HUES64 (cell line): ENCODE results near the gene CSHL1.
"Not testable (repeated sequence)": the region's sequence is repeated elsewhere in the genome, so short reads cannot be mapped to it uniquely, and the experiment has no call there.

Source experiments
- H3K27ac ChIP-seq: 2 replicates; pipeline ENCODE4 v1.7.0; 2013; ENCODE audit warnings: low read depth, low read length, inconsistent platforms
- H3K27me3 ChIP-seq: 2 replicates; pipeline ENCODE4 v1.6.1; 2013; ENCODE audit warnings: mild to moderate bottlenecking, low read length; ENCODE audit not compliant: insufficient read depth
- H3K36me3 ChIP-seq: 2 replicates; pipeline ENCODE4 v1.6.1; 2013; ENCODE audit warnings: mild to moderate bottlenecking, low read length; ENCODE audit not compliant: insufficient read depth
- H3K4me1 ChIP-seq: 2 replicates; pipeline ENCODE4 v1.6.1; 2013; ENCODE audit warnings: mild to moderate bottlenecking, low read length, moderate library complexity; ENCODE audit not compliant: insufficient read depth
- H3K4me3 ChIP-seq: 2 replicates; pipeline ENCODE4 v1.5.1; 2013; ENCODE audit warnings: mild to moderate bottlenecking, low read length, moderate library complexity
- H3K9ac ChIP-seq: 2 replicates; pipeline ENCODE4 v1.6.1; 2013; ENCODE audit warnings: mild to moderate bottlenecking, low read depth, low read length
- H3K9me3 ChIP-seq: 2 replicates; pipeline ENCODE4 v1.6.1; 2013; ENCODE audit warnings: low read depth, low read length; ENCODE audit not compliant: insufficient read depth
- WGBS: fragments of 150-250, 120-280 bp; methylation state at CpG from one replicate; pipeline ENCODE4 v1.1.7; 2013; ENCODE audit warnings: missing lambda C conversion rate; 5-methylcytosine and 5-hydroxymethylcytosine counted together

The CSHL1 gene

DNA sequence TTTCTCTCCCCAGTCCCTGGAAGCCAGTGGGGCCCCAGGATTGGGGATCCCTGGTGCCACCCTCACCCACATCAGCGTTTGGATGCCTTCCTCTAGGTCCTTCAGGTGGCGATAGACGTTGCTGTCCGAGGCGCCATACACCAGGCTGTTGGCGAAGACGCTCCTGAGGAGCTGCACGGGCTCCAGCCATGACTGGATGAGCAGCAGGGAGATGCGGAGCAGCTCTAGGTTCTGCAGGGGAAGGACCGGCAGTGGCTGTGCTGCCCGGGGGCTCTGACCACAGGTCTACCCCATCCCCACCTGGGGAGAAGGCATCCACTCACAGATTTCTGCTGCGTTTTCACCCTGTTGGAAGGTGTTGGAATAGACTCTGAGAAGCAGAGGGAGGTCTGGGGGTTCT, 30.4 kb downstream of the CSHL1 start:
- 92% methylated on average over 12 of the region's 12 CpGs for WGBS
- Histone ChIP-seq H3K27ac (no peak overlapping the region), H3K4me1 (peaks cover 5% of the 10 kb centered on the region; the same call in 1 of the 2 replicates)

DNA sequence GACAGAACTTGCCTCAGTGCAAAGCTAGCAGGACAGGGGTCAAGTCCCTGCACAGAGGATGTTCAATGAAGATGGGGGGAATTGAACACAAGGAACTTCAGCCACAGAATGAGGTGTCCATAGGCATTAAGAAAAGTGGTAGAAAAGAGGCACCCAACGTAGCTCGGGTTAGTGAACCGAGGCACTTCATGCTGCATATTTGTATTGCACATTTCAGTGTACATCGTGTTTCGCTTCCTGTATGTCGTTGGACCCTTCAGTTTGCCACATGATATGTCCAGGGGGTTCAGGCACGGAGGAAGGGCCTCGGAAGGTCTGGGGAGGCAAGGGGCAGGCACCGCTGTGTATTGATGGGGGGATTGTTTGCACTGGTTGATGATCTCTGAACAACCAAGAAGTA, 32.6 kb downstream of the CSHL1 start:
- H3K4me3 ChIP-seq, H3K27ac ChIP-seq, H3K36me3 ChIP-seq, H3K9me3 ChIP-seq, H3K27me3 ChIP-seq, H3K9ac ChIP-seq, H3K4me1 ChIP-seq: not testable (repeated sequence)
- 93% methylated on average over 9 of the region's 9 CpGs for WGBS

More for the DNA sequence above, 30.4 kb downstream of the CSHL1 start:
- Histone ChIP-seq H3K36me3 (no peaks in the 10 kb centered on the region), H3K9ac (no peak overlapping the region), H3K27me3 (no peaks in the 10 kb centered on the region), H3K9me3 (no peaks in the 10 kb centered on the region), H3K4me3 (no peak overlapping the region)

GRCh38 chr17:63874693-63875092, 36.4 kb downstream of the CSHL1 start:
- 90% methylated on average over 6 of the region's 6 CpGs for WGBS
- not testable (repeated sequence) for H3K4me3 ChIP-seq, H3K4me1 ChIP-seq, H3K36me3 ChIP-seq, H3K9ac ChIP-seq, H3K9me3 ChIP-seq, H3K27ac ChIP-seq, H3K27me3 ChIP-seq

DNA sequence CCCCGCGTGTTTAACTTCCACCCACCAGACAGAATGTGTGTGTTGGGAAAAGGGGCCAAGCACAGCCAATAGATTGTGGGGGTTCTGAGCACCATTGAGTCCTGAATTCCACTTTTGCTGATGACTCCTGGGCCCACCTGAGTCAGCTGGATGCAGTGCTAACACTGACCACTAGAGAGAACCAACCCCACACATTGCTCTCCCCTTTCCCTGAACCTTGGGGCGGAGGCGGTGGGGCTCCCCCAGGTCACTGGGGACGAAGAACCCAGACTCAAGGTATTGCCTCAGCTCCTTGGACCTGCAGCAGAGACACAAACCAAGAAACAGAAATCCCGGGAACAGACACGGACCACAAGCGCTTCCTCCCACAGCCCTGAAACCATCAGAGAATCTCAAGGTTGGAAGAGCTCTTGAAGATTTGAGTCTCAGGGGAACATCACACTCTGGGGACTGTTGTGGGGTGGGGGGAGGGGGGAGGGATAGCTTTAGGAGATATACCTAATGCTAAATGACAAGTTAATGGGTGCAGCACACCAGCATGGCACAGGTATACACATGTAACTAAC, 36.9 kb downstream of the CSHL1 start:
- 78% methylated on average over 6 of the region's 8 CpGs for WGBS
- not testable (repeated sequence) for H3K4me3 ChIP-seq, H3K9me3 ChIP-seq, H3K4me1 ChIP-seq, H3K36me3 ChIP-seq, H3K27me3 ChIP-seq, H3K27ac ChIP-seq, H3K9ac ChIP-seq

DNA sequence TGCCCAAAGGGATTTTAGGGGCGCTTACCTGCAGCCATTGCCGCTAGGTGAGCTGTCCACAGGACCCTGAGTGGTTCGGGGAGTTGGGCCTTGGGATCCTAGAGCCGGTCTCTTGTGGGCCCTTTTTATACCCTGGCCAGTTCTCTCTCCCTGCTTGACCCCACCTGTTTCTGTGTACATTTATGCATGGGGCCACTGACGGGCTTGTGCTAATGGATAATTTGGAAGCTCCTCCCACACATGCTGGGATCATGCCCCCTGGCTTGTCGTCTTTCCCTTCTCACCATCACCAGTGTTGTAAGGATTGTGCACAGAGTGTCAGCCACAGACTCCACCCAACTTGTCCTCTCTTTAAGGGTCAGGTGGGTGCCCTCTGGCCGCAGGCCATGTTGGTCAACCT, 37.5 kb downstream of the CSHL1 start, which contains the start of gene CSH2:
CSH2 (minus strand) TSS at position 101 of the 400 bp plus-strand sequence; CDS start at position 38, 63 bp downstream.
- not testable (repeated sequence) for H3K4me1 ChIP-seq, H3K27me3 ChIP-seq, H3K27ac ChIP-seq, H3K36me3 ChIP-seq, H3K4me3 ChIP-seq, H3K9ac ChIP-seq, H3K9me3 ChIP-seq
- WGBS, result 97% methylated on average over 3 of the region's 7 CpGs

GRCh38 chr17:63871646-63872365, 39.3 kb downstream of the CSHL1 start:
- not testable (repeated sequence) for H3K4me3 ChIP-seq, H3K9ac ChIP-seq, H3K27me3 ChIP-seq, H3K27ac ChIP-seq, H3K4me1 ChIP-seq, H3K36me3 ChIP-seq, H3K9me3 ChIP-seq
- WGBS, result 94% methylated on average over 9 of the region's 15 CpGs

DNA sequence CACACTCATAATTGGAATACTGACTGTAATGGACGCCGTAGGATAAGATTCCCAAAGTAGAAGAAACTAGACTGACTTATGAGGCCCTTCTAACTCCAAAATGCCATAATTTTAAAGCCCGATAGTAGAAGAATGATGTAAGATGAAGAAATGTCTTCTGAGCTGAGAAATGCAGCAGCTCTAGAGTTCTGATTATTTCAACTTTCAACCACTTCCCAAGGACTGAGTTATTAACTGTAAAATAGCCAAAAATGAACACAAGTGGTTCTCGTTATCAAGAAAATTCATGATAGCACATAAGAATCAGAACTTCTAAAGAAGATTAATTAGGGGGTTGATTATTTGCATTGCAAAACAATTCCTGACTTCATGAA, 40.8 kb downstream of the CSHL1 start:
- H3K27ac ChIP-seq, result not testable (repeated sequence)
- WGBS, result 100% methylated on average over 3 of the region's 4 CpGs

DNA sequence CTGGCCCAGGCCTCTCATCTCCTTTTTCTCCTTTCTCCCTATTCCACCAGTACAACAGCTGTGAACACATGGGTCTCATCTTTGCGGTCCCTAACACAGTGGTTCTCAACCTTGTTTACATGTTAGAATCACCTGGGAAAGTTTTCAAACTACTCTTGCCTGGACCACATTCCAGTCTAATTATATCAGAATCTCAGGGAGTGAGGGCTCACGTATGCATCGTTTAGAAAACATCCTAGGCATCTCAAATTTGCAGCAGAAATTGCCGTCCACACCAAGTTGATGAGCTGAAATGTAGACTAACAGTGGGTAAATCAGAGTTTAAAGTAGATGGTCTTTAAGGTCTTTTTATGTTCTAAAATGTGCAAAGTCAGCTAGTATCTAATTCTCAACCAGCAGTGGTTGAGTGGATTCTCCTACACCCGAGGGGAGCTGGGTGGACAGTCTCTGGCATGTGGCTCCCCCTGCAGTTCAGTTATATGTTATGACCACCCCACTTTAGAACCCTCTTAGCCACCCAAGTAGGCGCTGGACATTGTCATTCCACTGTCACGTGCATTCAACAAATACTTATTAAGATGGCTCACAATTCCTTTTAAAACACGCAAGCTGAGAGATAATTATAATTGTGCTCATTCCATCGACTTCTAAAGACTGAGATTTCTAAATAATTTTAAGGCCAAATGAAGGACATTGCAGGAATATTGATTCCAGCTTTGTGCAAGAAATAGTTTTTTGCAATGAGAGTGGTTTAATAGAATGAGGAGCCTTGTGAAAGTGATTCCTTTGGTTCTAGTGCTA, 41.4 kb downstream of the CSHL1 start:
- H3K27me3 ChIP-seq, H3K9ac ChIP-seq, H3K4me1 ChIP-seq, H3K9me3 ChIP-seq, H3K27ac ChIP-seq, H3K4me3 ChIP-seq, H3K36me3 ChIP-seq: not testable (repeated sequence)
- WGBS, result 58% methylated on average over 7 of the region's 9 CpGs

More for the DNA sequence above, 40.8 kb downstream of the CSHL1 start:
- H3K9me3 ChIP-seq, H3K27me3 ChIP-seq, H3K36me3 ChIP-seq, H3K9ac ChIP-seq, H3K4me1 ChIP-seq, H3K4me3 ChIP-seq: not testable (repeated sequence)

GRCh38 chr17:63866625-63867024, 44.4 kb downstream of the CSHL1 start:
- H3K9me3 ChIP-seq, result not testable (repeated sequence)

More at GRCh38 chr17:63866625-63867024, 44.4 kb downstream of the CSHL1 start:
- not testable (repeated sequence) for H3K4me1 ChIP-seq, H3K4me3 ChIP-seq, H3K27ac ChIP-seq, H3K27me3 ChIP-seq, H3K9ac ChIP-seq, H3K36me3 ChIP-seq
- 78% methylated on average over 5 of the region's 7 CpGs for WGBS
